GM18909 (cell line): ENCODE measurements around the gene SAMD7.

ENCODE experiments used
- ATAC-seq: cut with Tn5 transposase; IDR thresholded peaks from one replicate; pipeline ENCODE4 v1.9.1; 2021; ENCODE audit warnings: mild to moderate bottlenecking; ENCODE audit not compliant: unreplicated experiment, poor library complexity

The SAMD7 gene

DNA sequence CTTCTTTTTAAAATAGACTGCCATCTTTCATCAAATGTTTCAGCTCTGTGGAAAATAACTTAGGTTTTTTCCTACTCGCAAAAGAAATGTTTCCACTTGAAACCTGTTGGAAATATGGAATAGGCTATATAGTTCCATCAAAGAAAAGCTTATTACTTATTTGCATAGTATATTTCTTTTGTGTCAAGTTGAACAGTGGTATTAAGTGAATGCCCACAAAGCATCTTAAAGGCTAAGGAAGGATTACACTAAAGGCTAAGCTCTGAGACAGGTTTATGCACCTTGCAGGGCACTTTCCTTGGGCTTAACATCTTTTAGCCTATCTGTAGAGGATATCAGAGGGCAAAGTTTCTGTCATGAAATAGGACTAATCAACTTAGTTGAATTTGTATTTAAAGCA is at the start of gene SAMD7:
TSS of gene SAMD7 (plus strand) at position 301 of the 400 bp plus-strand sequence. CDS start 7,927 bp downstream, outside the sequence.
- ATAC-seq, result no peak

GRCh38 chr3:169861871-169862270 is 49.5 kb upstream of the SAMD7 start:
- no peak for ATAC-seq

DNA sequence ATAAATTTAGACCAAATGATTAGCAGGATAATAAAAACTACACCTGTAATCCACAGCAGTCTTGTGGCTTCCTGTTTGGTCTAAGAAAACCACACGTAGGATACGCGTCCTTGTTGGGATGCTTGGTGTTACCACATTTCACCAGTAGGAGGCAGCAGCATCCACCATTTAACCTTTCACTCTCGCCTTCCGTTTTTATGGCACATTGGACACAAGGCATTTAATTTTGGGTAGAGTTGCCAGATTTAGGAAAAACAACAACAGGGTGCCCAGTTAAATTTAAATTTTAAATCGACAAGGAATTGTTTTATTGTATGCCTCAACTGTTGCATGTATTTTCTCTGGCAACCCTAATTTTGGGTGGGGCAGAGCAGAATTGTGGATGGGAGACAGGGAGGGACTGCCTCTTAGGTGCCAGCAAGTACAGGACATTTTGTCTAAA is 47.9 kb upstream of the SAMD7 start:
- ATAC-seq, result peak; percentile 70

GRCh38 chr3:169864270-169864669 is 47.1 kb upstream of the SAMD7 start:
- no peak for ATAC-seq

DNA sequence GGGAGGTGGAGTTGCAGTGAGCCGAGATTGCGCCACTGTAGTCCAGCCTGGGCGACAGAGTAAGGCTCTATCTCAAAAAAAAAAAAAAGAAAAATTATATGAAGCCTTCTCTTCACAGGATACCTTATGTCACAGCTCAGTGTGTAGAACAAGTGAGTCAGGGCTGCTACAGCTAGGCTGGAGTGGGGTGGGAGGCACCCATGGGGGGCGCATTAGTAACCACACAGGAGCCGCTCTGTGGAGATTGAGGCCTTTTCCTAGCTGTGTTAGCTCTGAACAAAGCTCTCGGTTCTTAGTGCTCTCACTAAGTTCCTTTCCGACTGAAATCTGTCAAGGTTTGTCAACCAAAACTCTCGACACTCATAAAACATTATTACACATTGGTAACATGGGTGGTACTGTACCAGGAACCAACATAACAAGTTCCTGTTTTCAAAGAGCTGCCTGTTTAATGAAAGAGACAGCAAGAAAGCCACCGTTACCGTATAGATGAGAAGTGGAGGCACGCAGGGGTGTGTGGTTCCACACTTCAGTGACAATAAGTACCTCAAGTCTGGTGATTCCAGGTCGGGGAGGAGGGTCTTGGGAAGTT is 46.1 kb upstream of the SAMD7 start:
- no peak for ATAC-seq

DNA sequence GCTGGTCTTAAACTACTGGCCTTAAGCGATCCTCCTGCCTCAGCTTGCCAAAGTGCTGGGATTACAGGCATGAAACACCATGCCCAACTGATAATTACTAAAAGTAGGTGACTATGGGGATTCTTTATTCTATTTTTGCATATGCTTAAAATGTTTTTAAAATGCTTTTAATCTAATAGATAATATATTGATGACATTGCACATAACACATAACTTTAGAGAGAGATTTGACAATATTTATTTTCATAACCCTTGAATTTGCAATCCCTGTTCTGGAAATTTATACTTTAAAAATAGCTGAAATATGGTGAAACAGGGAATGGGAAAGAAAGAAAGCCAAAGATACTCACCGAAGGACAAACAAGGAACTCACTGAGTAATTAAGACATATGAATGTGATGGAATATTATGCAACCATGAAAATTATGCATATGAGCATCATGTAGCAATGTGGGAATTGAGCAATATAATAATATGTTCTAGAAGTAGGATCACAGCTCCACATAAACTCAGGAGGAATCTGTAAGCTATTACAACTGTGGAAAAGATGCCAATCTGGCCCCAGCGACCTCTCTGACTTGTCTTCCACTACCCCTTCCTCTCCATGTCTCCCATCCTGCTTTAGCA is 43.7 kb upstream of the SAMD7 start:
- ATAC-seq, result no peak

- ATAC-seq, result no peak
These were observed 43.0 kb upstream of the SAMD7 start for GRCh38 chr3:169868369-169868768.

GRCh38 chr3:169869484-169870220 is 41.7 kb upstream of the SAMD7 start, which contains the start of gene LRRC31:
Gene LRRC31, minus strand, starts transcription at chr3:169869935. Its CDS starts 128 bp downstream, at chr3:169869807.
- ATAC-seq, result no peak

- ATAC-seq, result no peak
These were observed 40.1 kb upstream of the SAMD7 start for GRCh38 chr3:169871129-169871886.

DNA sequence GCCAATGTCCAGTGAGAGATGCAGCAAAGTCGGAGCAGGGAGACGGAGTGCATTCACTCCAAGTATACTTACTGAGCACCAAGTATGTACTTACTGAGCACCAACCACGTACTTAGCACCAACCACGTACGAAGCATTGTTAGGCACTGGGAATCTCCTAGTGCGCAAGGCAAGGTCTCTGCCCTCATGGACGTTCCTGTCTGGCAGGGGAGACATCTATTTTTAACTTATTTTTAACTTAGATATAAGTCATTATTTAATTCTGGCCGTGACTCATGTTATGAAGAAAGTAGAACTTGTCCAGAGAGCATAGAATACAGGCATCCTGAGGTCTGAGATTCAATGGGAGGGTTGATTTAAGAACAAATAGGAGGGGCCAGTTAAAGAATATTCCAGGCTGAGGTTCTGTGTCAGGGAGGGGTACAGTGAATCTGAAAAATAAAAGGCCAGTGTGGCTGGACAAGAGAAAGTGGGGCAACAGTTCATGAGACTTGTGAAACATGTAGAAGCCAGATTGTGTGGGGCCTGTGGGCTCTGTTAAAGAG is 32.3 kb upstream of the SAMD7 start:
- no peak for ATAC-seq

GRCh38 chr3:169879845-169880575 is 31.4 kb upstream of the SAMD7 start:
- no peak for ATAC-seq

- ATAC-seq, result no peak
These were observed 30.7 kb upstream of the SAMD7 start for GRCh38 chr3:169880576-169881250.

DNA sequence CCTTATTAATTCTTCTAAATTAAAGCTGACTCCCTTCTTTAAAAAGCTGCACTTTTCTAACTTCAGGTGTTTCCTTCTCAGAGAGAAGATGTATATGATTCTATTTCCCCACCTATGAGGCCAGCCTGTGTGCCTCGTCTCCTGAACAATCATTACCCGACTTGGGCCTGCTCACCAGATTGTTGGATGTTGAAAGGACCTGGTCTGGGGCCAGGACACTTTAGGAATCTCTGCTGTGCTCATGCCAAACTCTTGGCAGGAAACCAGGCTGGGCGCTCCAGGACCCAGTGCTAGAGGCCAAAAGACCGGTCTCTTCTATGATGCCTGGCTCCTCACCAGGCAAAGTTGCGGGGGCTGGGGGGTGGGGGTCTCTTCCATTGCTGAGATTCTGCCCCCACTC is 24.7 kb upstream of the SAMD7 start:
- ATAC-seq, result no peak

GRCh38 chr3:169891886-169892285 is 19.5 kb upstream of the SAMD7 start:
- no peak for ATAC-seq

GRCh38 chr3:169894110-169894509 is 17.3 kb upstream of the SAMD7 start:
- no peak for ATAC-seq

GRCh38 chr3:169895072-169895471 is 16.3 kb upstream of the SAMD7 start:
- no peak for ATAC-seq

- ATAC-seq, result no peak
These were observed 14.1 kb upstream of the SAMD7 start for GRCh38 chr3:169897284-169897683.

GRCh38 chr3:169901453-169901852 is 9.9 kb upstream of the SAMD7 start:
- ATAC-seq, result no peak

- no peak for ATAC-seq
These were observed 6.0 kb upstream of the SAMD7 start for GRCh38 chr3:169905404-169905803.
